Measurements from ENCODE around the gene SAP30BP.

Gene SAP30BP

GRCh38 chr17:75754378-75755204 lies 87.5 kb downstream of the SAP30BP start:
- ATAC-seq, result no peak
- no peak for TF ChIP-seq CREB5 (CRISPR knock-in tag; IDR thresholded peaks at IDR 0.05; ENCODE audit: low read depth)
- no peak for TF ChIP-seq ARNTL (CRISPR knock-in tag; IDR thresholded peaks at IDR 0.05; ENCODE audit: borderline replicate concordance, low read depth)
- no peak for TF ChIP-seq OSR1 (CRISPR knock-in tag; IDR thresholded peaks at IDR 0.05)
- TF ChIP-seq ZFP3 (CRISPR knock-in tag; IDR thresholded peaks at IDR 0.05), result no peak
- no peak for TF ChIP-seq ESRRG (CRISPR knock-in tag; IDR thresholded peaks at IDR 0.05)
- no peak for TF ChIP-seq ISL1 (CRISPR knock-in tag; IDR thresholded peaks at IDR 0.05)
- no peak for TF ChIP-seq GLIS3 (CRISPR knock-in tag; IDR thresholded peaks at IDR 0.05)
- no peak for TF ChIP-seq PPARA (CRISPR knock-in tag; IDR thresholded peaks at IDR 0.05; ENCODE audit: borderline replicate concordance)
- no peak for TF ChIP-seq ZNF70 (CRISPR knock-in tag; IDR thresholded peaks at IDR 0.05)
- TF ChIP-seq ZC3H10 (CRISPR knock-in tag; IDR thresholded peaks at IDR 0.05), result no peak
- no peak for TF ChIP-seq RARB (CRISPR knock-in tag; IDR thresholded peaks at IDR 0.05)
- no peak for TF ChIP-seq ZNF565 (CRISPR knock-in tag; conservative IDR thresholded peaks at IDR 0.05; ENCODE audit: low read depth)
- no peak for TF ChIP-seq TCF4 (CRISPR knock-in tag; IDR thresholded peaks at IDR 0.05; ENCODE audit: borderline replicate concordance)
- TF ChIP-seq CSRNP3 (CRISPR knock-in tag; IDR thresholded peaks at IDR 0.05), result no peak
- no peak for TF ChIP-seq TSHZ2 (CRISPR knock-in tag; IDR thresholded peaks at IDR 0.05)
- no peak for TF ChIP-seq ZFP30 (CRISPR knock-in tag; IDR thresholded peaks at IDR 0.05)
- no peak for TF ChIP-seq PATZ1 (CRISPR knock-in tag; IDR thresholded peaks at IDR 0.05; ENCODE audit: borderline replicate concordance)
- no peak for TF ChIP-seq BACH2 (CRISPR knock-in tag; IDR thresholded peaks at IDR 0.05; ENCODE audit: borderline replicate concordance)

GRCh38 chr17:75755205-75755901 lies 88.2 kb downstream of the SAP30BP start:
- ATAC-seq, result peak; percentile 6
- no peak for TF ChIP-seq RARB (CRISPR knock-in tag; IDR thresholded peaks at IDR 0.05)
- no peak for TF ChIP-seq CREB5 (CRISPR knock-in tag; IDR thresholded peaks at IDR 0.05; ENCODE audit: low read depth)
- no peak for TF ChIP-seq PPARA (CRISPR knock-in tag; IDR thresholded peaks at IDR 0.05; ENCODE audit: borderline replicate concordance)
- TF ChIP-seq ESRRG (CRISPR knock-in tag; IDR thresholded peaks at IDR 0.05), result no peak
- no peak for TF ChIP-seq POU6F1 (CRISPR knock-in tag; IDR thresholded peaks at IDR 0.05; ENCODE audit: borderline replicate concordance, low read depth)
- TF ChIP-seq BACH2 (CRISPR knock-in tag; IDR thresholded peaks at IDR 0.05; ENCODE audit: borderline replicate concordance), result no peak
- no peak for TF ChIP-seq TSHZ2 (CRISPR knock-in tag; IDR thresholded peaks at IDR 0.05)
- TF ChIP-seq ZNF565 (CRISPR knock-in tag; conservative IDR thresholded peaks at IDR 0.05; ENCODE audit: low read depth), result no peak
- no peak for TF ChIP-seq CSRNP3 (CRISPR knock-in tag; IDR thresholded peaks at IDR 0.05)
